SK-N-MC (cell line): Measurements from ENCODE around the gene MTHFS.

Experiments
- EZH2 ChIP-seq: fragments of 200-600 bp; sonication (generic); IDR thresholded peaks from one replicate; pipeline ENCODE4 v1.6.1; 2017; ENCODE audit warnings: antibody characterized with exemption
- POLR2AphosphoS5 ChIP-seq: IDR thresholded peaks from 2 replicates; pipeline ENCODE4 v1.6.1; 2012; ENCODE audit warnings: mild to moderate bottlenecking, low read depth, low read length, borderline replicate concordance

DNA sequence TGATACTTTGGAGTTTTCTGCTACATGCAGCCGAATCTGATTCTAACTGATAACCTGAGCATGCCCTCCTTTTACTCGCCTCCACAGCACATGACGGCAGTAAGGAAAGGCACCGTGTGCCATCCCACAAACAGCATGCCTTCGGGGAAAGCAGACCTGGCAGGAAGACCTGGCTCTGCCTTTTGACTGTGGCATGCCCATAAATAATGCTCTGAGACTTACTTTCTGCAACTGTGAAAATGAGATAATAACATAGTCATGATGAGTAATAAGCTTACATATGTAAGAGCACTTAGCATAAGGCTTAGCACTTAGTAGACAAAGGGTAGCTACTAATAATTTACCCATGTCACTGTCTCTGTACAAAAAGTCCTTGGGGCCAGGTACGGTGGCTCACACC, 32.9 kb downstream of the MTHFS start:
- no peak for TF ChIP-seq POLR2AphosphoS5
- no peak for TF ChIP-seq EZH2
